Uterus (tissue), 4 donors: Measurements from ENCODE around the gene DDX20. TPM values are rescaled to one million over a fixed set of nuclear protein-coding genes. Genes with fewer than 3 reads are reported as not detected.

Experiments used
- DNase-seq, 2 donors: peaks; one replicate each; pipeline ENCODE4 v3.0.0-alpha.2; 2019 to 2020
- H3K27ac ChIP-seq, 2 donors: fragments of 200-600 bp; sonication (generic); 1 replicate in 1 of 2; 2 replicates in 1 of 2; pipeline ENCODE4 v1.5.1; 2016 to 2018
- H3K27me3 ChIP-seq, 2 donors: fragments of 200-600 bp; sonication (generic); one replicate each; pipeline ENCODE4 v1.5.1; 2018 to 2019; ENCODE audit warnings: control low read depth in 1 of 2
- H3K36me3 ChIP-seq, 2 donors: fragments of 200-600 bp; sonication (generic); one replicate each; pipeline ENCODE4 v1.5.1; 2019; ENCODE audit warnings: control low read depth in 1 of 2
- H3K4me1 ChIP-seq, 2 donors: fragments of 200-600 bp; sonication (generic); one replicate each; pipeline ENCODE4 v1.5.1; 2018 to 2019; ENCODE audit warnings: control low read depth in 1 of 2
- H3K4me3 ChIP-seq, 2 donors: fragments of 200-600 bp; sonication (generic); 1 replicate in 1 of 2; 2 replicates in 1 of 2; pipeline ENCODE4 v1.5.1; 2018 to 2019; ENCODE audit warnings: mild to moderate bottlenecking in 1 of 2
- H3K9me3 ChIP-seq, 2 donors: fragments of 200-600 bp; sonication (generic); one replicate each; pipeline ENCODE4 v1.5.1; 2019; ENCODE audit warnings: control low read depth in 1 of 2
- POLR2A ChIP-seq, 2 donors: fragments of 450-650 bp; IDR thresholded peaks; one replicate each; pipeline ENCODE4 v1.6.1; 2016; ENCODE audit warnings: antibody characterized with exemption in 2 of 2, mild to moderate bottlenecking in 1 of 2, moderate library complexity in 1 of 2
- intact Hi-C: fragments of 100-400 bp; cut with DNase I; formaldehyde crosslinking; loops from one replicate; pipeline ENCODE4 v1.15.1; 2023; ENCODE audit warnings: low total_unique reads
- total RNA-seq, 4 donors: library from RNA; depleted of rRNA in 3 of 4; stranded (reverse); fragments of >200 nt in 3 of 4; gene quantifications; one replicate each; pipeline versions ENCODE4 v1.1.0 to v1.2.4, GENCODE V29; 2014 to 2023
- TF ChIP-seq, protein P1 (sequence below), 4 experiments: fragments of 200-600 bp in 2 of 4; fragments of 450-650 bp in 2 of 4; sonication (generic) in 2 of 4; IDR thresholded peaks; one replicate each; pipeline ENCODE4 v1.5.1; 2016 to 2019; ENCODE audit warnings: antibody characterized with exemption in 4 of 4, mild to moderate bottlenecking in 2 of 4, moderate library complexity in 1 of 4
- donor health status: DM: yes; HTN: yes; CAD: no.

Gene DDX20
- total RNA-seq, 4 donors from 2014 or later: 13.3 to 38.2 (median 20.1) TPM

GRCh38 chr1:111749628-111750027, 6.1 kb upstream of the DDX20 start:
- Histone ChIP-seq H3K4me1 (no peaks in the 10 kb centered on the region), H3K36me3 (no peaks in the 10 kb centered on the region), H3K27me3 (no peaks in the 10 kb centered on the region), H3K9me3 (no peaks in the 10 kb centered on the region), H3K27ac (no peak overlapping the region), H3K4me3 (no peak overlapping the region)
- TF ChIP-seq, protein P1, sequence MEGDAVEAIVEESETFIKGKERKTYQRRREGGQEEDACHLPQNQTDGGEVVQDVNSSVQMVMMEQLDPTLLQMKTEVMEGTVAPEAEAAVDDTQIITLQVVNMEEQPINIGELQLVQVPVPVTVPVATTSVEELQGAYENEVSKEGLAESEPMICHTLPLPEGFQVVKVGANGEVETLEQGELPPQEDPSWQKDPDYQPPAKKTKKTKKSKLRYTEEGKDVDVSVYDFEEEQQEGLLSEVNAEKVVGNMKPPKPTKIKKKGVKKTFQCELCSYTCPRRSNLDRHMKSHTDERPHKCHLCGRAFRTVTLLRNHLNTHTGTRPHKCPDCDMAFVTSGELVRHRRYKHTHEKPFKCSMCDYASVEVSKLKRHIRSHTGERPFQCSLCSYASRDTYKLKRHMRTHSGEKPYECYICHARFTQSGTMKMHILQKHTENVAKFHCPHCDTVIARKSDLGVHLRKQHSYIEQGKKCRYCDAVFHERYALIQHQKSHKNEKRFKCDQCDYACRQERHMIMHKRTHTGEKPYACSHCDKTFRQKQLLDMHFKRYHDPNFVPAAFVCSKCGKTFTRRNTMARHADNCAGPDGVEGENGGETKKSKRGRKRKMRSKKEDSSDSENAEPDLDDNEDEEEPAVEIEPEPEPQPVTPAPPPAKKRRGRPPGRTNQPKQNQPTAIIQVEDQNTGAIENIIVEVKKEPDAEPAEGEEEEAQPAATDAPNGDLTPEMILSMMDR (IDR thresholded peaks at IDR 0.05): no peak
- no peak for TF ChIP-seq POLR2A (IDR thresholded peaks at IDR 0.05)
- intact Hi-C loops: no loop called here
- no peak for DNase-seq

GRCh38 chr1:111750856-111751255, 4.8 kb upstream of the DDX20 start:
- no peak for TF ChIP-seq POLR2A (IDR thresholded peaks at IDR 0.05)
- TF ChIP-seq, protein P1 (IDR thresholded peaks at IDR 0.05): no peak
- no peak for DNase-seq
- H3K9me3 ChIP-seq: no peaks in the 10 kb centered on the region
- no peaks in the 10 kb centered on the region for H3K27me3 ChIP-seq
- no peaks in the 10 kb centered on the region for H3K36me3 ChIP-seq
- no peak overlapping the region for H3K27ac ChIP-seq
- no peaks in the 10 kb centered on the region for H3K4me1 ChIP-seq
- intact Hi-C loops: no loop called here
- H3K4me3 ChIP-seq: no peak overlapping the region

- Histone ChIP-seq H3K36me3 (no peaks in the 10 kb centered on the region), H3K9me3 (no peaks in the 10 kb centered on the region), H3K27ac (no peak overlapping the region), H3K27me3 (no peaks in the 10 kb centered on the region), H3K4me3 (no peak overlapping the region), H3K4me1 (no peaks in the 10 kb centered on the region)
- intact Hi-C loops: no loop called here
- no peak for TF ChIP-seq POLR2A (IDR thresholded peaks at IDR 0.05)
- TF ChIP-seq, protein P1 (IDR thresholded peaks at IDR 0.05): no peak
- no peak for DNase-seq
Observed at GRCh38 chr1:111751906-111752575, 3.7 kb upstream of the DDX20 start.

DNA sequence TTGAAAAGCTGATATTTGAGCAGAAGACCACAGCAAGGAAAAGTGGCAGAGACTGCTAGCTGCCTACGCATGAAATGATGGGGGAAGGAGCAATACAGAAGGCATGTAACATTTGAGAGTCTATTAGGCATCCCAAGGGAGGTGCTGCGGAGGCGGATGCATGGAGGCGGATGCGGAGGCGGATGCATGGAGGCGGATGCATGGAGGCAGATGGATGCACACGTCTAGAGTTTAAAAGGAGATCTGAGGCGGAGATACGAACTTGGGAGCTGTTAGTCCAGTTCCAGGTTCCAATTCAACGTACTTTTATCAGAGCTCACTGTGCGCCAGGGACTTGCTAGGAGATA, 744 bp upstream of the DDX20 start:
- Histone ChIP-seq H3K36me3 (no peaks in the 10 kb centered on the region), H3K9me3 (no peaks in the 10 kb centered on the region), H3K27ac (peak overlapping the region; percentile 92 to 93), H3K27me3 (no peaks in the 10 kb centered on the region), H3K4me1 (no peaks in the 10 kb centered on the region), H3K4me3 (peak overlapping the region; percentile 75 to 89)
- intact Hi-C loops: no loop called here
- TF ChIP-seq POLR2A (IDR thresholded peaks at IDR 0.05): no peak
- TF ChIP-seq, protein P1 (IDR thresholded peaks at IDR 0.05): no peak
- DNase-seq: peak; percentile 47 to 57

GRCh38 chr1:111756124-111756513, 418 bp downstream of the DDX20 start:
- Histone ChIP-seq H3K9me3 (no peaks in the 10 kb centered on the region), H3K36me3 (no peaks in the 10 kb centered on the region), H3K27me3 (no peaks in the 10 kb centered on the region), H3K27ac (peak overlapping the region; percentile 92 to 93), H3K4me1 (no peaks in the 10 kb centered on the region), H3K4me3 (peak overlapping the region; percentile 75 to 89)
- DNase-seq: no peak
- TF ChIP-seq, protein P1 (IDR thresholded peaks at IDR 0.05): no peak
- no peak for TF ChIP-seq POLR2A (IDR thresholded peaks at IDR 0.05)
- intact Hi-C loops: no loop called here
